Heart left ventricle (tissue), 16 donors: ENCODE measurements around the gene TSC22D1. TPM values are rescaled to one million over a fixed set of nuclear protein-coding genes. Genes with fewer than 3 reads are reported as not detected.
A peak's percentile ranks its signal among the peaks of the same experiment; 100 is the strongest.

Source experiments
- ATAC-seq, 4 donors: fragments of 200-7000 bp; cut with Tn5 transposase; one replicate each; pipeline ENCODE4 v1.9.1; 2020 to 2022; ENCODE audit warnings: moderate library complexity in 4 of 4, mild to moderate bottlenecking in 3 of 4, moderate number of reproducible peaks in 1 of 4
- DNase-seq, 5 donors: peaks; one replicate each; pipeline ENCODE4 v3.0.0-alpha.2; 2020
- H3K27ac ChIP-seq, 12 donors: fragments of 200-600 bp; sonication (generic) in 4 of 12; one replicate each; pipeline versions ENCODE4 v1.5.0 to v1.8.0; 2016 to 2022; ENCODE audit warnings: mild to moderate bottlenecking in 2 of 12
- H3K27me3 ChIP-seq, 9 donors: fragments of 200-600 bp; sonication (generic) in 2 of 9; one replicate each; pipeline versions ENCODE4 v1.5.1 to v1.8.0; 2016 to 2022; ENCODE audit warnings: mild to moderate bottlenecking in 3 of 9
- H3K36me3 ChIP-seq, 9 donors: fragments of 200-600 bp; sonication (generic) in 2 of 9; one replicate each; pipeline versions ENCODE4 v1.5.0 to v1.8.0; 2018 to 2022; ENCODE audit warnings: mild to moderate bottlenecking in 2 of 9
- H3K4me1 ChIP-seq, 12 donors: fragments of 200-600 bp; sonication (generic) in 4 of 12; one replicate each; pipeline versions ENCODE4 v1.5.0 to v1.8.0; 2016 to 2022; ENCODE audit warnings: mild to moderate bottlenecking in 3 of 12
- H3K4me3 ChIP-seq, 12 donors: fragments of 200-600 bp; sonication (generic) in 4 of 12; one replicate each; pipeline versions ENCODE4 v1.5.0 to v1.8.0; 2017 to 2022; ENCODE audit warnings: mild to moderate bottlenecking in 9 of 12, moderate library complexity in 4 of 12
- H3K9me3 ChIP-seq, 12 donors: fragments of 200-600 bp; sonication (generic) in 4 of 12; one replicate each; pipeline versions ENCODE4 v1.5.0 to v1.8.0; 2016 to 2022; ENCODE audit warnings: mild to moderate bottlenecking in 1 of 12
- POLR2A ChIP-seq, 2 donors: fragments of 450-650 bp; IDR thresholded peaks; one replicate each; pipeline ENCODE4 v1.6.1; 2017; ENCODE audit warnings: antibody characterized with exemption in 2 of 2, mild to moderate bottlenecking in 2 of 2, moderate library complexity in 2 of 2
- whole genome bisulfite sequencing, 4 donors: extraction: QIAGEN DNeasy Blood & Tissue Kit in 2 of 4; methylation state at CpG; one replicate each; pipeline versions ENCODE4 v1.1.5 to v1.1.7; 2013 to 2018; 5-methylcytosine and 5-hydroxymethylcytosine counted together
- intact Hi-C, 10 donors: fragments of 100-400 bp; cut with DNase I; formaldehyde crosslinking; loops; one replicate each; pipeline versions ENCODE4 v1.11.1 to v1.14.2; 2022
- polyA plus RNA-seq, 2 donors: library from polyadenylated mRNA; stranded (reverse); fragments of 200-250 nt; gene quantifications; one replicate each; pipeline ENCODE4 v1.2.3, GENCODE V29; 2013
- total RNA-seq, 9 donors: library from RNA; depleted of rRNA in 2 of 9; stranded (reverse); fragments of >200 nt in 2 of 9; fragmentation: NEBNext Ultra II Directional in 3 of 9; extraction: Animal tissue kit (Norgen Biotek cat#: 25700) in 3 of 9; gene quantifications; one replicate each; pipeline versions ENCODE4 v1.1.0 to v1.2.4, GENCODE V29; 2016 to 2023
- TF ChIP-seq, protein P1 (sequence below), 12 donors: fragments of 200-600 bp; sonication (generic) in 4 of 12; IDR thresholded peaks; one replicate each; pipeline versions ENCODE4 v1.5.0 to v1.8.0; 2018 to 2022; ENCODE audit warnings: antibody characterized with exemption in 12 of 12, mild to moderate bottlenecking in 5 of 12
- donor health status: ischemic (EF 13 %, LVEDD 7.1; RV severe dilation, severe dysfunction).
- donor health status: healthy with polysubstance abuse.
- donor health status: DM: no; HTN: yes; CAD: no.
- donor health status: DM: no; HTN: no; CAD: no.
- donor health status: ischemic (EF 25% LVEDD 6.9; RV normal size, moderate dysfunction).
- donor health status: ischemic (EF 25% LVEDD 5.7; RV mildly dilated, moderate dysfunction).
- donor health status: healthy.
- donor health status: DM: yes; HTN: yes; CAD: no.
- donor health status: ischemic (EF 35%, LVEDD 5.7; RV mildly dilated, moderate dysfunction).
- donor health status: nonischemic (EF 11% LVEDD 7.7; RV severe dilation, severe dysfunction).
- donor health status: DM: yes; HTN: yes; CAD: no.
- donor health status: PGD.
- donor health status: ischemic (EF 29% LVEDD 5.4; RV normal size, mild dysfunction).
- donor health status: nonischemic (EF 23%, LVEDD 6.1; RV moderate dilation, normal function).

The TSC22D1 gene
- total and polyA plus RNA-seq, 11 donors, result 61.0 to 166 (median 125) TPM

DNA sequence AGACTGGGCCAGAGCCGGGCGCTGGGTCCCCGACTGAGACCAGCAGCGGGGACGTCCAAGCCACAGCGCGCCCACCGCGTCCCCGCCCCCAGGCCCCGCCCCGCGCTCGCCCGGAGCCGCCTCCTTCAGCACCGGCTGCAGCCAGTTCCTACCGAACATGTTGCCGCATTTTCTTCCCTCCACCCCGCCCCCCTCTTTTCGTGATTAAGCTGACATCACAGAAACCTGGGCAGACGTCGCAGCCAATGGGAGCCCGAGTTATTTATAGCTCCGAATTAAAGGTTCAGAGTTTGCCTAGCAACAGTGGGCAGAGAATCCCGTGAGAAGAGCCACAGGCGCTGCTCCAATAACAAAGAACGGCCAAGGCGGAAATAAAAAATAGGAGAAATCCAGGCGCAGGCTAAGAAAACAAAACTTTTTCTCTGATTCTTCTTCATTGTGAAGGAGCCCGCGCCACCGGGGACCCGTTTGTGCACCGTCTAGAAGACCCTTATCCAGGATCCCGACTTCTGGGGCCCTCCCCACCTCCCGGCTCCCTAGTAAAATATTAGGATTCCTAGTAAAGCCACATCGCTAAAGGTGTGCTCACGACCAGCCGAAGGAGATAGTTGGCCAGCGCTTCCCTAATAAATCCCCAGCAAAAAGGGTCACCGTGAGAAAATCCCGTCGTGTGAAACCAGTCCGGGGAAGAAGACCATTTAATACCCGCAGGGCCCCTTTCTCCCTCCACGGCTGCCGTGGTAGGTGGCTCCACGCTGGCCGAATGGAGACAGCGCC lies 140.8 kb downstream of the TSC22D1 start:
- ATAC-seq (peak; percentile 67 to 85 (median 80)), DNase-seq (peak; percentile 94 to 97 (median 96))
- Histone ChIP-seq H3K4me3 (peak overlapping the region; percentile 60 to 87 (median 80)), H3K27me3 (no peaks in the 10 kb centered on the region), H3K4me1 (peaks cover 0 to 53% (median 29%) of the 10 kb centered on the region in 12 donors), H3K9me3 (no peaks in the 10 kb centered on the region), H3K36me3 (peaks cover 0 to 21% (median 15%) of the 10 kb centered on the region in 9 donors), H3K27ac (peak overlapping the region; percentile 91 to 99 (median 96))
- intact Hi-C loops, result loop anchor here (1.0 to 10.0 kb wide), 17 partner anchors 128 to 528 kb away; no protein-coding TSS in a partner anchor
- peak; percentile 90 to 92 for TF ChIP-seq POLR2A (IDR thresholded peaks at IDR 0.05)
- TF ChIP-seq, protein P1, sequence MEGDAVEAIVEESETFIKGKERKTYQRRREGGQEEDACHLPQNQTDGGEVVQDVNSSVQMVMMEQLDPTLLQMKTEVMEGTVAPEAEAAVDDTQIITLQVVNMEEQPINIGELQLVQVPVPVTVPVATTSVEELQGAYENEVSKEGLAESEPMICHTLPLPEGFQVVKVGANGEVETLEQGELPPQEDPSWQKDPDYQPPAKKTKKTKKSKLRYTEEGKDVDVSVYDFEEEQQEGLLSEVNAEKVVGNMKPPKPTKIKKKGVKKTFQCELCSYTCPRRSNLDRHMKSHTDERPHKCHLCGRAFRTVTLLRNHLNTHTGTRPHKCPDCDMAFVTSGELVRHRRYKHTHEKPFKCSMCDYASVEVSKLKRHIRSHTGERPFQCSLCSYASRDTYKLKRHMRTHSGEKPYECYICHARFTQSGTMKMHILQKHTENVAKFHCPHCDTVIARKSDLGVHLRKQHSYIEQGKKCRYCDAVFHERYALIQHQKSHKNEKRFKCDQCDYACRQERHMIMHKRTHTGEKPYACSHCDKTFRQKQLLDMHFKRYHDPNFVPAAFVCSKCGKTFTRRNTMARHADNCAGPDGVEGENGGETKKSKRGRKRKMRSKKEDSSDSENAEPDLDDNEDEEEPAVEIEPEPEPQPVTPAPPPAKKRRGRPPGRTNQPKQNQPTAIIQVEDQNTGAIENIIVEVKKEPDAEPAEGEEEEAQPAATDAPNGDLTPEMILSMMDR (IDR thresholded peaks at IDR 0.05), result peak in 1 of 12 donors; percentile 8
- WGBS, 4 donors, result 0 to 1% (median 0%) methylated on average over 49 to 51 of the region's 51 CpGs

DNA sequence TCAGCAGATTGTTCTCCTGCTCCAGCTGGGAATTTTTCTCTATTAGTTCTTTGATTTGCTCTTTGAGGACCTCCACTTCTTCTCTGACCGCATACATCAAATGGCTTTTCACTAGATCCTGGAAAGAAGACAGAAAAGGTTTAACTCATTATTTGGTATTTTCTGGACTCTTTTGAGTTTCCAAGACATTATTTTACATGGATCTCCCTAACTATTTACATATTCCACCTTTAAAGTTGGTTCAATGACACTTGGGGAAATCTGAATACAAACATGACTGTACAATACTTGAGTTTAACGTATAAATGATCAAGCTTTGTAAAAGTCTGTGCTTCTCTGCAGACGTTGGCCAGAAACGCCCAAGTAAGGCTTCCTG lies 141.4 kb downstream of the TSC22D1 start:
- no peak for ATAC-seq
- peak overlapping the region; percentile 29 to 99 (median 96) for H3K27ac ChIP-seq
- peaks cover 0 to 21% (median 15%) of the 10 kb centered on the region in 9 donors for H3K36me3 ChIP-seq
- H3K9me3 ChIP-seq, result no peaks in the 10 kb centered on the region
- DNase-seq, result no peak
- intact Hi-C loops, result loop anchor here (1.0 to 10.0 kb wide), 20 partner anchors 42 to 527 kb away; partner anchors contain the start of gene SERP2 (in 1 of the 10)
- WGBS, 4 donors, result 3 to 6% (median 5%) methylated on average over 4 of the region's 4 CpGs
- no peak for TF ChIP-seq POLR2A (IDR thresholded peaks at IDR 0.05)
- TF ChIP-seq, protein P1 (IDR thresholded peaks at IDR 0.05), result no peak
- no peaks in the 10 kb centered on the region for H3K27me3 ChIP-seq
- H3K4me3 ChIP-seq, result peak overlapping the region; percentile 60 to 87 (median 80)
- peaks cover 0 to 50% (median 29%) of the 10 kb centered on the region in 12 donors for H3K4me1 ChIP-seq

DNA sequence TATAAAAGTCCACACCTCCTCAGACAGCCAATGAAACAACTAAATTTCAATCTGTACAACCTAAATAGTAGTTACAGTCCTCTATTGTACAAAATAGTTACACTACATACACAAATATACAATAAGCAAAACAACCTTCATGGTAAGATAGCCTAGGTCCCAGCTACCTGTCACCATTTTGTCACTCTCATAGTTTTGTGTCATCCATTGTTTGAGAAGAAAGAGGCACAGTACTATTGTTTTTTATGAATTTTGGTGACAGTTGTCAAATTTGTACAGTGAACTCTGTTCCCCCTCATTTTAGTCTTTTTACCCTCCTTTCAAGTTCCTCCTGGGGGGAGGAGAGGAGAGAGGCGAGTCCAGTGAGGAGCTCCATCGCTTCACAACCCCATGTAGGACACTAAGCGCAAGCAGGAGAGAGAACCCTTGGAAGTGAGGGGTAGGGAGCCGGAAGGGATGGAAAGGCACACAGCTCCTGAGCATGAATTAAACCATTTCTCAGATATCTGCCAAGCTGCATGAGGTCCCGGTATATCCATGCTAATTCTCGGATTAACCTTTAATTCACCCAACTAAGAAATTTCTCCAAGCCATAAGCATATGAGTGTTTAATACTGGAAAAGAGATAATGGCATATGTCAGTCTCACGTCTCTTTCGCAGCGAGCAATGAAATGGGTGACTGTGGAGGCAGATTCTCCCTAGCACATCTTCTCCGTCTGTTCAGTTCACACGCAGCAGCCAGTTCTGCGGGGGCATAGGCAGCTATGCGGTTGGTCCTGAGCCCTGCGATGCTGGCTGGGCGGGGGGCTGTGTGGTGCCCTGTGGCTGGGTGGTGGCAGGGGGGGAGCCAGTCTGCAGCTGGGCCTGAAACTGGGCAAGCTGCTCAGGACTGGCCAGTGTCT lies 142.0 kb downstream of the TSC22D1 start:
- H3K9me3 ChIP-seq, result no peaks in the 10 kb centered on the region
- peaks cover 0 to 21% (median 15%) of the 10 kb centered on the region in 9 donors for H3K36me3 ChIP-seq
- TF ChIP-seq, protein P1 (IDR thresholded peaks at IDR 0.05), result no peak
- intact Hi-C loops, result loop anchor here in 9 of 10 donors (2.0 to 10.0 kb wide), 10 partner anchors 42 to 325 kb away; partner anchors contain the start of gene SERP2 (in 1 of the 9)
- H3K27ac ChIP-seq, result peak overlapping the region; percentile 29 to 99 (median 96)
- no peak for ATAC-seq
- no peaks in the 10 kb centered on the region for H3K27me3 ChIP-seq
- WGBS, 4 donors, result 59 to 74% (median 66%) methylated on average over 15 of the region's 15 CpGs
- peaks cover 0 to 44% (median 28%) of the 10 kb centered on the region in 12 donors for H3K4me1 ChIP-seq
- peak overlapping the region; percentile 60 to 87 (median 80) for H3K4me3 ChIP-seq
- DNase-seq, result no peak
